MM.1S (cell line): ENCODE results near the gene UTP15.

ENCODE experiments used
- EZH2 ChIP-seq: fragments of 300-600 bp; sonication (generic); optimal IDR thresholded peaks from 2 replicates; pipeline ENCODE3; 2017; ENCODE audit warnings: low read depth, mild to moderate bottlenecking, antibody characterized with exemption, low read length, mixed read lengths
- EZH2phosphoT487 ChIP-seq: fragments of 300-600 bp; sonication (generic); IDR thresholded peaks from 2 replicates; pipeline ENCODE4 v1.6.1; 2018; ENCODE audit warnings: antibody characterized with exemption, low read length
- TF ChIP-seq, protein P1 (sequence below): fragments of 300-600 bp; sonication (generic); IDR thresholded peaks from 2 replicates; pipeline ENCODE4 v1.5.1; 2016; ENCODE audit warnings: antibody characterized with exemption, low read length, mixed read lengths

DNA sequence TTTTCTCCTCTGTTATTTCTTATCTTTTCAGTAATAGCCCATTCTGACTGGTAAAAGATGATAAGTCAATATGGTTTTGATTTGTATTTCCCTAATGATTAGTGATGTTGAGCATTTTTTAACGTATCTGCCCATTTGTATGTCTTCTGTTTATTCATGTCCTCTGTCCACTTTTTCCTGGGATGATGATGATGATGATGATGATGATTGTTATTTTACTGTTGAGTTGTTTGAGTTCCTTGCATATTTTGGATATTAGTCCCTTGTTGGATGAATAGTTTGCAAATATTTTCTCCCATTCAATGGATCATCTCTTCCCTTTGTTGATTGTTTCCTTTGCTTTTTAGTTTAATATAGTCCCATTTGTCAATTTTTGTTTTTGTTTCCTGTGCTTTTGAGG lies 27.0 kb downstream of the UTP15 start:
- TF ChIP-seq, protein P1, sequence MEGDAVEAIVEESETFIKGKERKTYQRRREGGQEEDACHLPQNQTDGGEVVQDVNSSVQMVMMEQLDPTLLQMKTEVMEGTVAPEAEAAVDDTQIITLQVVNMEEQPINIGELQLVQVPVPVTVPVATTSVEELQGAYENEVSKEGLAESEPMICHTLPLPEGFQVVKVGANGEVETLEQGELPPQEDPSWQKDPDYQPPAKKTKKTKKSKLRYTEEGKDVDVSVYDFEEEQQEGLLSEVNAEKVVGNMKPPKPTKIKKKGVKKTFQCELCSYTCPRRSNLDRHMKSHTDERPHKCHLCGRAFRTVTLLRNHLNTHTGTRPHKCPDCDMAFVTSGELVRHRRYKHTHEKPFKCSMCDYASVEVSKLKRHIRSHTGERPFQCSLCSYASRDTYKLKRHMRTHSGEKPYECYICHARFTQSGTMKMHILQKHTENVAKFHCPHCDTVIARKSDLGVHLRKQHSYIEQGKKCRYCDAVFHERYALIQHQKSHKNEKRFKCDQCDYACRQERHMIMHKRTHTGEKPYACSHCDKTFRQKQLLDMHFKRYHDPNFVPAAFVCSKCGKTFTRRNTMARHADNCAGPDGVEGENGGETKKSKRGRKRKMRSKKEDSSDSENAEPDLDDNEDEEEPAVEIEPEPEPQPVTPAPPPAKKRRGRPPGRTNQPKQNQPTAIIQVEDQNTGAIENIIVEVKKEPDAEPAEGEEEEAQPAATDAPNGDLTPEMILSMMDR, result no peak
- TF ChIP-seq EZH2 (no peak), EZH2phosphoT487 (no peak)
